ENCODE results near the gene CRTAP. TPM values are rescaled to one million over a fixed set of nuclear protein-coding genes. Genes with fewer than 3 reads are reported as not detected.

The CRTAP gene
- total and polyA plus RNA-seq, 2 of the 13 experiments (the other 11 are each of a cell fraction or from before 2014, with no cell fraction given), result 54.2 to 119 TPM

- TF ChIP-seq ZNF230 (CRISPR knock-in tag; IDR thresholded peaks at IDR 0.05) (no peak), ZNF746 (CRISPR knock-in tag; IDR thresholded peaks at IDR 0.05) (no peak)
These were observed 14.1 kb upstream of the CRTAP start (continued) for GRCh38 chr3:33099701-33100100.

GRCh38 chr3:33100229-33100628, 13.6 kb upstream of the CRTAP start:
- POLR2A ChIA-PET, result interaction anchor here (1.5 kb wide), 1 partner anchor 14 kb away, joined by 3 read pairs; the partner anchor contains the start of gene CRTAP
- Histone ChIP-seq H3K9ac (ENCODE audit: insufficient read depth, low read depth, low read length) (no peak overlapping the region), H3K4me2 (ENCODE audit: low read depth, low read length) (peak overlapping the region; percentile 45; the same call in 1 of the 2 replicates), H3K27me3 (ENCODE audit: control insufficient read depth in 1 of 2, insufficient read depth in 2 of 2, low read length in 2 of 2) (no peaks in the 10 kb centered on the region; a peak in 1 of 5 replicates), H3K4me1 (ENCODE audit: insufficient read depth, low read length) (peaks cover 66% of the 10 kb centered on the region), H3K4me3 (replicated peaks in 1 of 3; ENCODE audit: insufficient read depth in 1 of 3, low read depth in 2 of 3, low read length in 3 of 3) (no peak overlapping the region), H3K36me3 (replicated peaks in 1 of 2; ENCODE audit: control insufficient read depth in 1 of 2, insufficient read depth in 2 of 2, low read length in 2 of 2) (no peaks in the 10 kb centered on the region), H3K79me2 (ENCODE audit: insufficient read depth, low read length) (peaks cover 13% of the 10 kb centered on the region), H3K27ac (ENCODE audit: extremely low read length, insufficient read depth, low read length) (peak overlapping the region; percentile 56), H3K9me3 (ENCODE audit: low read length) (no peaks in the 10 kb centered on the region), H2AFZ (ENCODE audit: low read length) (no peak overlapping the region), H4K20me1 (ENCODE audit: insufficient read depth, low read length) (no peaks in the 10 kb centered on the region; the same call in 1 of the 2 replicates)
- intact Hi-C loops (cut with micrococcal nuclease; ENCODE audit: unreplicated experiment), result no loop called here
- FAIRE-seq (no peak), ATAC-seq (no peak), DNase-seq (ENCODE audit: low spot score) (no peak)
- no TSS peak for BruUV-seq (replicated peaks)
- TF ChIP-seq KDM1A (CRISPR knock-in tag; IDR thresholded peaks at IDR 0.05), result peak; percentile 45; the same call in 1 of the 2 replicates
- TF ChIP-seq ZBTB38 (CRISPR knock-in tag; IDR thresholded peaks at IDR 0.05), result no peak
- peak; percentile 81 for TF ChIP-seq ZMYM3 (CRISPR knock-in tag; IDR thresholded peaks at IDR 0.05)
- TF ChIP-seq CEBPG (CRISPR knock-in tag; IDR thresholded peaks at IDR 0.05), result no peak
- TF ChIP-seq MAFG (CRISPR knock-in tag; IDR thresholded peaks at IDR 0.05), result no peak
- TF ChIP-seq EP300 (IDR thresholded peaks at IDR 0.05; ENCODE audit: low read depth in 2 of 2, low read length in 2 of 2), result no peak
- no peak for TF ChIP-seq EP300 (CRISPR knock-in tag; IDR thresholded peaks at IDR 0.05; ENCODE audit: borderline replicate concordance)
- TF ChIP-seq TBP (CRISPR knock-in tag; IDR thresholded peaks at IDR 0.05), result no peak
- TF ChIP-seq ZNF629 (CRISPR knock-in tag; conservative IDR thresholded peaks at IDR 0.05), result peak; percentile 96
- CTCF ChIA-PET (ENCODE audit: low intra/inter-chr PET ratio, low total read pairs), result no interaction called here
- 19% methylated on average over 2 of the region's 2 CpGs for WGBS (ENCODE audit: low lambda C conversion rate)
- in situ Hi-C loops (cut with HindIII; ENCODE audit: extremely low pct_ligation_motif_present, low pct_unique_long_range_greater_than_20kb), result no loop called here

Measured in HepG2 (cell line).